ENCODE measurements around the gene ABI2. TPM values are rescaled to one million over a fixed set of nuclear protein-coding genes. Genes with fewer than 3 reads are reported as not detected.

The ABI2 gene
- total and polyA plus RNA-seq, 4 donors = 5.4 to 10.5 (median 7.6) TPM

DNA sequence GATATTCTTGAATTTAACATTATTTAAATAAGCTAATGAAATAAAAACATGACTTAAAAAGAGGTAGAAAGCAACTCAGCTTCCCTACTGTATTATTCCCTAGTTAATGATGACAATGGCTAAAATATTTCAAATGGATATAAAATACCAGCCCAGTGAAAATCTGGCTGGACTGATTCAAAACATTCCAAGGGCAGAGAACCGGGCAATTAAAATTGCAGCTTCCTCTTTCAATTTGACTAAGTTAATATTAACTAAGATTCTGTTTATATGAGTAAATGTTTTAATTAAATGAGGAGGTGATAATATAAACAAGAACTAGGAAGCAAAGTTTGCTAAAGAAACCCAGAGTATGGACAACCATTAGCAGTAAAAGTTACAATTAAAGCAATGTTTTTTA lies 141.4 kb downstream of the ABI2 start (continued):
- TF ChIP-seq CTCF (IDR thresholded peaks at IDR 0.05; ENCODE audit: low read depth, low read length, missing input control) (no peak), YY1 (IDR thresholded peaks at IDR 0.05) (no peak)
- TF ChIP-seq, protein P1, sequence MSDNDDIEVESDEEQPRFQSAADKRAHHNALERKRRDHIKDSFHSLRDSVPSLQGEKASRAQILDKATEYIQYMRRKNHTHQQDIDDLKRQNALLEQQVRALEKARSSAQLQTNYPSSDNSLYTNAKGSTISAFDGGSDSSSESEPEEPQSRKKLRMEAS (IDR thresholded peaks at IDR 0.05) = no peak

GRCh38 chr2:203470371-203470770 lies 142.2 kb downstream of the ABI2 start:
- H3K4me1 ChIP-seq (ENCODE audit: control insufficient read depth in 4 of 4, insufficient read depth in 4 of 4, low read length in 3 of 4) = peaks cover 0 to 7% (median 4%) of the 10 kb centered on the region in 4 donors

GRCh38 chr2:203471323-203471722 lies 143.1 kb downstream of the ABI2 start:
- no peaks in the 10 kb centered on the region for H3K27me3 ChIP-seq (ENCODE audit: control insufficient read depth in 4 of 4, insufficient read depth in 4 of 4, low read length in 3 of 4)
- H3K9ac ChIP-seq (ENCODE audit: low read depth in 1 of 2, low read length in 2 of 2) = no peak overlapping the region
- TF ChIP-seq, protein P1 (IDR thresholded peaks at IDR 0.05) = no peak
- TF ChIP-seq, protein P2, sequence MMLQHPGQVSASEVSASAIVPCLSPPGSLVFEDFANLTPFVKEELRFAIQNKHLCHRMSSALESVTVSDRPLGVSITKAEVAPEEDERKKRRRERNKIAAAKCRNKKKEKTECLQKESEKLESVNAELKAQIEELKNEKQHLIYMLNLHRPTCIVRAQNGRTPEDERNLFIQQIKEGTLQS (IDR thresholded peaks at IDR 0.05) = no peak
- TF ChIP-seq FOXA2 (IDR thresholded peaks at IDR 0.05) (no peak), REST (IDR thresholded peaks at IDR 0.05) (no peak), SP1 (IDR thresholded peaks at IDR 0.05) (no peak), RXRA (IDR thresholded peaks at IDR 0.05) (no peak), JUND (IDR thresholded peaks at IDR 0.05) (no peak), YY1 (IDR thresholded peaks at IDR 0.05) (no peak)
- no peak overlapping the region for H3K27ac ChIP-seq (ENCODE audit: low read depth in 1 of 2, low read length in 2 of 2)
- WGBS = 79% methylated on average over 5 of the region's 5 CpGs
- peaks cover 0 to 7% (median 4%) of the 10 kb centered on the region in 4 donors for H3K4me1 ChIP-seq (ENCODE audit: control insufficient read depth in 4 of 4, insufficient read depth in 4 of 4, low read length in 3 of 4)
- H3K9me3 ChIP-seq (ENCODE audit: control insufficient read depth in 4 of 4, low read length in 3 of 4) = no peaks in the 10 kb centered on the region
- H3K36me3 ChIP-seq (ENCODE audit: control insufficient read depth in 4 of 4, insufficient read depth in 3 of 4, low read depth in 1 of 4, low read length in 3 of 4) = peaks cover 0 to 12% (median 8%) of the 10 kb centered on the region in 4 donors
- no peak overlapping the region for H3K4me3 ChIP-seq (ENCODE audit: low read depth in 1 of 3, low read length in 3 of 3)
- DNase-seq (ENCODE audit: low spot score) = no peak

More at GRCh38 chr2:203470371-203470770, 142.2 kb downstream of the ABI2 start:
- H3K27ac ChIP-seq (ENCODE audit: low read depth in 1 of 2, low read length in 2 of 2) = no peak overlapping the region
- no peak for DNase-seq (ENCODE audit: low spot score)
- no peaks in the 10 kb centered on the region for H3K27me3 ChIP-seq (ENCODE audit: control insufficient read depth in 4 of 4, insufficient read depth in 4 of 4, low read length in 3 of 4)
- H3K36me3 ChIP-seq (ENCODE audit: control insufficient read depth in 4 of 4, insufficient read depth in 3 of 4, low read depth in 1 of 4, low read length in 3 of 4) = peaks cover 0 to 12% (median 8%) of the 10 kb centered on the region in 4 donors
- TF ChIP-seq HNF4A (conservative IDR thresholded peaks at IDR 0.05) (no peak), RAD21 (IDR thresholded peaks at IDR 0.05) (peak in 1 of 2 donors; percentile 17)
- H3K9ac ChIP-seq (ENCODE audit: low read depth in 1 of 2, low read length in 2 of 2) = no peak overlapping the region
- H3K4me3 ChIP-seq (ENCODE audit: low read depth in 1 of 3, low read length in 3 of 3) = no peak overlapping the region
- no peaks in the 10 kb centered on the region for H3K9me3 ChIP-seq (ENCODE audit: control insufficient read depth in 4 of 4, low read length in 3 of 4)
- 74% methylated on average over 4 of the region's 4 CpGs for WGBS

Measured in liver (tissue), 9 donors.